Left cardiac atrium (tissue), 4 donors: Measurements from ENCODE around the gene SEMA6C. TPM values are rescaled to one million over a fixed set of nuclear protein-coding genes. Genes with fewer than 3 reads are reported as not detected.
"Not testable (repeated sequence)": the region's sequence is repeated elsewhere in the genome, so short reads cannot be mapped to it uniquely, and the experiment has no call there.

ENCODE experiments used
- ATAC-seq, 2 donors: fragments of 200-7000 bp; cut with Tn5 transposase; one replicate each; pipeline ENCODE4 v1.9.1; 2020; ENCODE audit warnings: mild to moderate bottlenecking in 2 of 2, moderate library complexity in 2 of 2
- DNase-seq: peaks from one replicate; pipeline ENCODE4 v3.0.0-alpha.2; 2020
- intact Hi-C, 2 donors: fragments of 100-400 bp; cut with DNase I; formaldehyde crosslinking; loops; one replicate each; pipeline versions ENCODE4 v1.14.1 to v1.15.1; 2022 to 2023
- total RNA-seq, 2 donors: library from RNA; stranded (reverse); fragmentation: NEBNext Ultra II Directional; extraction: Animal tissue kit (Norgen Biotek cat#: 25700); gene quantifications; one replicate each; pipeline ENCODE4 v1.2.1, GENCODE V29; 2021
- donor health status: DM: no; HTN: yes; CAD: no.
- donor health status: DM: no; HTN: yes; CAD: no; lungs with severe emphysema.
- donor health status: DM: yes; HTN: yes; CAD: no.
- donor health status: Dilated cardiomyopathy.

SEMA6C gene
- total RNA-seq, 2 donors from 2014 or later, result 23.6 to 37.0 TPM

DNA sequence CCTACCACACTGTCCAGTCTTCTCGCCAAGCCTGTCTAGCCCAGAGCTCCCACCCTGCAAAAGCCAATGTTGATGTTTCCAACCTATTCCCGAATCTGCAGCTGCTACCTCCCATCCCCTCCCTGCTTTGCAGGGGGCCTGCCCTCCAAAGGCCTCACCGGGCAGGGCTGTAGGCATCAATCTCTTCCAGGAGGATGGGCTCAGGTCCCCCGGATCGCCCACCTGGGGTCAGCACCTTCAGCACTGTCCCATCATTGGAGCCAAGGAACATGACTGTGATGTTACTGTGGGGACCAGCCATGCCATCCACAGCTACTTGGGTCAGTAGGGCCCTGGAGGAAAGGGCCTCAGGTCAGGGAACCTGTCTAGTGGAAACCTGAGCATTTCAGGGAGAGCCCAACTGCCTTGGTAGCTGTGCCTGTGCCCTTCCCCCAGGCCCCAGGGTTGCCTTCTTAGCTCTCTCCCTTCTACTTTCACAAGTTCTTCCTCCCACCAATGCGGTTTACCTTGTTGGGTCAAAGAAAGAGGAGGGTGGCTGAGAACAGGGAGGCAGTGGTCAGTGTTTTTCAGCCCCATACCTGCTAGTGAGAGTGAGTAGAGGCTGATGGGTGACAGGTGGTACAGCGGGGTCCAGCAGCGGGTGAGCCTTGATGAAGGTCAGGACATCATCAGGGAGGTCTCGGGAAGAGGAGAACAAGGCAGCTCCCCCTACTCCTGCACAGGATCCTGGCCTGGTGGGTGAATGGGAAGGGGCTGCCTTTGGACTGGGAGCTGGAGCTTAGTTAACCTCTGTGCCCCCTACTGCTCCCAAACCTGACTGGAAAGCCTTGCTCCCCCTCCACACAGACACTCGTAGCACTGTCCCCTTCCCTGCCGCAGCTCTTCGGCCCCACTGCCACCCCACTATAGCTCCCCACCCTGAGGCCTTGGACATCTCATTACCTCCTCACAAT lies 10.7 kb downstream of the SEMA6C start:
- DNase-seq, result no peak
- intact Hi-C loops, result no loop called here
- no peak for ATAC-seq

- intact Hi-C loops, result no loop called here
Measured at GRCh38 chr1:151134991-151135390, 11.4 kb downstream of the SEMA6C start.

GRCh38 chr1:151134396-151134795 lies 12.0 kb downstream of the SEMA6C start:
- intact Hi-C loops, result no loop called here
- ATAC-seq (no peak), DNase-seq (no peak)

More at GRCh38 chr1:151134991-151135390, 11.4 kb downstream of the SEMA6C start:
- DNase-seq, result no peak
- no peak for ATAC-seq

GRCh38 chr1:151133018-151133806 lies 13.2 kb downstream of the SEMA6C start:
- DNase-seq (no peak), ATAC-seq (peak; percentile 14 to 54)
- intact Hi-C loops, result no loop called here

DNA sequence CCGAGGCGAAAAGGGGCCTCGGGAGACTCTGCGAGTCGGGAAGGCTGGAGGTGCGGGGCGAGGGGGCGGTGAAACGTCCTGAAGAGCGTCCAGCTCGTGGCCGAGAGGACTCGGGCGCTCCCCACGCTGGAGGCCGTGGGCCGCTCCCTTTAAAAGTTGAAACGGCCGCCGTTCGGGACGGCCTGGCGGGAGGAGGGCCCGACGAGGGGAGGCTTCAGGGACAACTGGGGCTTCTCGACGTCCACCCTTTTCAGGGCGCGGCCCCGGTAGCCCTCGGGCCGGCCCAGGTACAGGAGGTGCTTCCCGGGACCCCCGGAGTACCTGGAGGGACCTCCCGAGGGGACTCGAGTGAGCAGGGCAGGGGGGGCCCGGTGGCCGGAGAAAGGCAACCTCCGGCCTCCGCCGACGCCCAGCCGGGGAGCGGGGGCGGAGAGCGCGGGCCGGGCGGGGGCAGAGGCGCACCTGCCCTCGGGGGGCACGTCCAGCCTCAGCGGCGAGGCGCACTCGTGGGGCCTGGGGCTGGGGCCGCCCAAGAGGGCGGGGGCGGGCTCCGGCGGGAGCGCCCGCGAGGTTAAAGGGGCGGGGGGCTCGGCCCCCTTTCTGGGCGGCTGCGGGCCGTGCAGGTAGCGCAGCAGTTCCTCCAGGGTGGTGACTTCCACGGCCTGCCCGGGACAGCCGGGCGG lies 14.0 kb downstream of the SEMA6C start:
- no peak for DNase-seq
- intact Hi-C loops, result no loop called here
- peak in 1 of 2 donors; percentile 3 for ATAC-seq

- intact Hi-C loops, result no loop called here
- ATAC-seq, result peak; percentile 54 to 65
- peak; percentile 46 for DNase-seq
Measured at GRCh38 chr1:151131701-151132334, 14.6 kb downstream of the SEMA6C start.

DNA sequence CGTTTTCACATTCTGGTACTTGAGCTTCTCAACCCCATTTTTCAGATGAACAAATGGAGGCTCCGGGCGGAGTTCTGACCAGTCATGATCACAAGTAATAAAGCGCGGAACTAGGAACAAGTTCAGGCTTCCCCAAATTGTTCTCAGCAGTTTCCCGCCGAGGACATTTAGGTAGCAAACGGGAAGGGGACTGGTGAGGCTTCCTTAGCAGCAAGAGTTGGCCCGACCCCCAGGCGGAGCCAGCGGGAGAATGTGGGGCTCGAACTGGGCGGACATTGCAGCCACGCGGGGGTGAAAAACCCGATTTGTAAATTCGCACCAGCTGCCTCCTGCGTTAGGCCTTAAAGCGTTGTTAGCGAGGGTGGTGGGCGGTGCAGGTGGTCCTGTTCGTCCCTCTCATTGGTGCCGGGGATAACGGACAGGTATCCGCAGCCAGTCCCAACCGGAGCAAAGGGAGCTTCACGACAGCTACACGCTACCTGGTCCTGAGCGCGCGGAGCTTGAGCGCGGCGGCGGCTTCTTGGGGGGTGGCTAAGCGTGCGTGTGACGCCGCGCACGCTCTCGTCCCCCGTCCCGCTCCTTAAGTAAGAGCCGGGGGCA lies 15.3 kb downstream of the SEMA6C start:
- peak; percentile 88 for DNase-seq
- intact Hi-C loops, result no loop called here
- ATAC-seq, result peak; percentile 94 to 95

GRCh38 chr1:151128800-151129199 lies 17.6 kb downstream of the SEMA6C start:
- ATAC-seq, result no peak
- no peak for DNase-seq
- intact Hi-C loops, result no loop called here

- intact Hi-C loops, result no loop called here
- DNase-seq (no peak), ATAC-seq (no peak)
Measured at GRCh38 chr1:151124763-151125403, 21.5 kb downstream of the SEMA6C start.

- no peak for DNase-seq
- intact Hi-C loops, result no loop called here
- ATAC-seq, result no peak
Measured at GRCh38 chr1:151113877-151114276, 32.6 kb downstream of the SEMA6C start.

GRCh38 chr1:151108331-151108730 lies 38.1 kb downstream of the SEMA6C start:
- intact Hi-C loops, result no loop called here
- ATAC-seq (no peak), DNase-seq (no peak)

- no peak for DNase-seq
- no peak for ATAC-seq
- intact Hi-C loops, result no loop called here
Measured at GRCh38 chr1:151106894-151107293, 39.5 kb downstream of the SEMA6C start.

DNA sequence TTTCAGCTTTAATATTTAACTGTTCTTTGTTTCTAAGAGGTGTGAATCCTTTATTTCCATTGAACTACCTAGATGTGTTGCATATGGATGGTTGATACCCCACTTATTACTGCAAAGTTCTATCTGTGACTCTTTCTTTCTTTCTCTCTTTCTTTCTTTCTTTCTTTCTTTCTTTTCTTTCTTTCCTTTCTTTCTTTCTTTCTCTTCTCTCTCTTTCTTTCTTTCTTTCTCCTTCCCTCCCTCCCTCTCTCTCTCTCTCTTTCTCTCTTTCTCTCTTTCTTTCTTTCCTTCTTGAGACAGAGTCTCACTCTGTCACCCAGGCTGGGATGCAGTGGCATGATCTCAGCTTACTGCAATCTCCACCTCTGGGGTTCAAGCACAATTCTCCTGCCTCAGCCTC lies 41.8 kb downstream of the SEMA6C start:
- DNase-seq, result no peak
- ATAC-seq, result no peak
- intact Hi-C loops, result no loop called here

- ATAC-seq (no peak), DNase-seq (no peak)
- intact Hi-C loops, result loop anchor here in 1 of 2 donors (5.0 kb wide), 1 partner anchor 59 kb away; the partner anchor contains the start of gene TNFAIP8L2
Measured at GRCh38 chr1:151098126-151098525, 48.3 kb downstream of the SEMA6C start.

GRCh38 chr1:151097426-151097825 lies 49.0 kb downstream of the SEMA6C start:
- ATAC-seq, DNase-seq: not testable (repeated sequence)
- intact Hi-C loops, result loop anchor here in 1 of 2 donors (5.0 kb wide), 1 partner anchor 60 kb away; the partner anchor contains the start of gene TNFAIP8L2

DNA sequence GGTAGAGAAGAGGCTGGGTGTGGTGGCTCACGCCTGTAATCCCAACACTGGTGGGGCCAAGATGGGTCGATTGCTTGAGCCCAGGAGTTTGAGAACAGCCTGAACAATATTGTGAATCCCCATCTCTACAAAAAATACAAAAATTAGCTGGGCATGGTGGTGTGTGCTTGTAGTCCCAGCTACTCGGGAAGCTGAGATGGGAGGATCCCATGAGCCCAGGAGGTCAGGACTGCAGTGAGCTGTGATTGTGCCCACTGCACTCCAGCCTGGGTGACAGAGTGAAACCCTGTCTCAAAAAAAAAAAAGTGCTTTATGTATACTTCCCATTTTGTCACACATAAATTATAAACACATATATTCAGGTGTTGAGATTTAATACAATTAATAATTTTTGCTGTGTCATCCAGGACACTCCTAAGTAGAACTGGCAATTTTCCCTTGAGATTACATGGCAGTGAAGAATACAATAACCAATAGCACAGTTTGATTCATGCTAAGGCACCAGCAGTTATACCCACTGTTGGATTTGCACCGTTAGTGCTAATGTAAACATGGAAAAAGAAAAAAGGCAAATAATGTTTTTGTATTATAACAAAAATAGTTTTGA lies 60.4 kb downstream of the SEMA6C start:
- DNase-seq (no peak), ATAC-seq (no peak)

More for the DNA sequence above, 60.4 kb downstream of the SEMA6C start:
- intact Hi-C loops, result no loop called here
